ENCODE measurements around the gene PPP4C.

The PPP4C gene

DNA sequence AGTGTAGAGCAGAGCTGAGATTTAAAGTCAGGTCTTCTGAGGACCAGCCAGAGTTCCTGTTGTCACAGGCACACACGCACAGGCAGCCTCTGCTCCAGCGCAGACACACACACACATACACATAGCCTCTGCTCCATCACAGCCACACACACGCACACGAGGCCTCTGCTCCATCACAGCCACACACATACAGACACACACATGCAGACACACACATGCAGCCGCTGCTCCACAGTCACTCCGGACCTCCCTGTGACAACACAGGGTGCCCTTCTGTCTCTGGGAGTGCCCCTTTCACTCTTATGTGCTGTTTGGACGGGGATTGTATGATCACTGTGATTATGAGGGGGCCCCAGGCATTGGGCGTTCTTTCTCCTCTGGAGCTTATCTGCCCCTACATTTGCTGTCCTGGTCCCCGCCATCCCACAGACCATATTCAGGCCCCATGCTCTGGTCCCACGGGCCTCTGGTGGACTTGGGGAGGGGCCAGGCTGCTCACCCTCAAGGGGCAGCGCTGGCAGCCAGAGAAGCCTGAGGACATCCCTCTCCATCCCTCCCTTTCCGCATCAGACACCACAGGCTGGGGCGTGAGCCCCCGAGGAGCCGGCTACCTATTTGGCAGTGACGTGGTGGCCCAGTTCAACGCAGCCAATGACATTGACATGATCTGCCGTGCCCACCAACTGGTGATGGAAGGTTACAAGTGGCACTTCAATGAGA is 8.5 kb downstream of the PPP4C start:
- TF ChIP-seq, protein P1, sequence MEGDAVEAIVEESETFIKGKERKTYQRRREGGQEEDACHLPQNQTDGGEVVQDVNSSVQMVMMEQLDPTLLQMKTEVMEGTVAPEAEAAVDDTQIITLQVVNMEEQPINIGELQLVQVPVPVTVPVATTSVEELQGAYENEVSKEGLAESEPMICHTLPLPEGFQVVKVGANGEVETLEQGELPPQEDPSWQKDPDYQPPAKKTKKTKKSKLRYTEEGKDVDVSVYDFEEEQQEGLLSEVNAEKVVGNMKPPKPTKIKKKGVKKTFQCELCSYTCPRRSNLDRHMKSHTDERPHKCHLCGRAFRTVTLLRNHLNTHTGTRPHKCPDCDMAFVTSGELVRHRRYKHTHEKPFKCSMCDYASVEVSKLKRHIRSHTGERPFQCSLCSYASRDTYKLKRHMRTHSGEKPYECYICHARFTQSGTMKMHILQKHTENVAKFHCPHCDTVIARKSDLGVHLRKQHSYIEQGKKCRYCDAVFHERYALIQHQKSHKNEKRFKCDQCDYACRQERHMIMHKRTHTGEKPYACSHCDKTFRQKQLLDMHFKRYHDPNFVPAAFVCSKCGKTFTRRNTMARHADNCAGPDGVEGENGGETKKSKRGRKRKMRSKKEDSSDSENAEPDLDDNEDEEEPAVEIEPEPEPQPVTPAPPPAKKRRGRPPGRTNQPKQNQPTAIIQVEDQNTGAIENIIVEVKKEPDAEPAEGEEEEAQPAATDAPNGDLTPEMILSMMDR (IDR thresholded peaks at IDR 0.05; ENCODE audit: low read depth, low read length) = no peak
- DNase-seq (ENCODE audit: extremely low read depth, low read depth) = no peak

- TF ChIP-seq, protein P1 (IDR thresholded peaks at IDR 0.05; ENCODE audit: low read depth, low read length) = no peak
- DNase-seq (ENCODE audit: extremely low read depth, low read depth) = no peak
These were observed 9.0 kb downstream of the PPP4C start for GRCh38 chr16:30084816-30085159.

DNA sequence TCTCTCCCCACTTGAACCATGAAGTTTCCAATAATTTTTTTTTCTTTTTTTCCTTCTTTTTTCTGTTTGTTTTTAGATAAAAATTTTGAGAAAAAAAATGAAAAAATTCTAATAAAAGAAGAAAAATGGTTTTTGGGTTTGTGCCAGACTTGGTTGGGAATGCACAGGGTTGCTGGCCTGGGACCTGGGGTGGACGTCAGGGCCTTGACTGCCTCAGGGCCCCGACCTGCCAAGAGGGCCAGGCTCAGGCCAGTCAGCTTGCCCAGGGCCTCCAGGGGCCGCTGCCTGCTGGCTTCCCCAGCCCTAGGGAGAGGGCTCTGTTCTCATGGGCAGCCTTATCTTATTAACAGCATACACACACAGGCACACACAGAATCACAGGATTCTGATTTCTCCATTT is 9.5 kb downstream of the PPP4C start:
- TF ChIP-seq, protein P1 (IDR thresholded peaks at IDR 0.05; ENCODE audit: low read depth, low read length) = no peak
- no peak for DNase-seq (ENCODE audit: extremely low read depth, low read depth)

DNA sequence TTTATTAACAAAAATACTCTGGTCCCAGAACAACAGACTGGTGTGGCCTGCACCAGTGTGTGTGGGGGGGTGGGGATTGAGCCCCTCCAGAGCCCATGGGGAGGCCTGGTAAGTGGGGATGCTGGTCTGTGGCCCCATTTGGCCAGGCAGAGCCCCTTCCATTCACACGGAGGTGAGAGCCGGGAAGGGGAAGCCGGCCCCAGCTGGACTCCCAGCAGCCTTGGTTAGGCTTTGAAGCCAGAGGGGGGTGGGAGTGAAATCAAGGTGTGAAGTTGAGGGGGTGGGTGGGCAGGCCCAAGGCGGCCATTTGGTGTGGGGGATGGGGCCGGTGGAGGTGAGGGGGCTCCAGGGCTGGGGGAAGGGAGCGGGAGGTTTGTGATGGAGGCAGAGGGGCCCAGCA is 10.0 kb downstream of the PPP4C start:
- TF ChIP-seq, protein P1 (IDR thresholded peaks at IDR 0.05; ENCODE audit: low read depth, low read length) = no peak
- no peak for DNase-seq (ENCODE audit: extremely low read depth, low read depth)

DNA sequence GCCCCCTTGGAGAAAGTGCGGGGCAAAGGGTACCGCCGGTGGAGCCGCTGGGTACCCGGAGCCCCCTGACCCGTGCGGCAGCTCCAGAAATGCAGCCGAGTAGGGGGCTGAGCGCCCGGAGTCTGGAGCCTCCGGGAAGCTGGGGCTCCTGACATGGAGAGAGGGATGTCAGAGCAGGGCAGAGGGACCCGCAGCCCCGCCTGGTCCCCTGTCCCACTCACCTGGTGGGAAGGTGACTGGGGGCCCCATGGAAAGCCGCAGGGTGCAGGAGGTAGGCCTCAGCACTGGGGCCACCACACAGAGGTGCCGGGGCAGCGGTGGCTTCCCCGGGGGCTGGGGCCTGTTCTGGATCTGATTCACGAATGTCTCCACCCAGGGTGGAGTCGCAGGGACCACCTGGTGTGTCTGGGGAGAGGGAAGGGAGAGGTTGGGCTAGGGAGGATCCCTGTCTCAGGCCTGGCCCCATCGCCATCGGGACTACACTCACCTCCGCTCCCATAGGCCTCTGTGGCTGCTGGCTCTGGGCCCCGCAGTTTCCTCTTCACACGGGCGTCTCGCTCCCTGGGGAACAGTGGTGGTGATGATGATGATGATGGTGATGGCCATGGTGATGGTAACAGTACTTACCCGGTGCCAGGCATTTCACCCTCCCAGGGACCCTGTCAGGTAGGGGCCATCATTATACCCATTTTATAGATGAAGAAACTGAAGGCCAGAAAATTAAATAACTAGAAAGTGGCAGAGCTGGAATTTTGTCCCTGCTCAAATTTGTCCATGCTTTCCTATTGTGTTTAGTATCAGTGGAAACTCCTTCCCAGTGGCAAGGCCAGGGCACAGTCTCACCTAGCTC is 10.7 kb downstream of the PPP4C start:
- no peak for DNase-seq (ENCODE audit: extremely low read depth, low read depth)
- TF ChIP-seq, protein P1 (IDR thresholded peaks at IDR 0.05; ENCODE audit: low read depth, low read length) = no peak

- DNase-seq (ENCODE audit: extremely low read depth, low read depth) = no peak
- TF ChIP-seq, protein P1 (IDR thresholded peaks at IDR 0.05; ENCODE audit: low read depth, low read length) = no peak
These were observed 11.5 kb downstream of the PPP4C start for GRCh38 chr16:30087181-30087898.

Measured in AG09319 (cell line).